ENCODE data around the gene SSTR4.

DNA sequence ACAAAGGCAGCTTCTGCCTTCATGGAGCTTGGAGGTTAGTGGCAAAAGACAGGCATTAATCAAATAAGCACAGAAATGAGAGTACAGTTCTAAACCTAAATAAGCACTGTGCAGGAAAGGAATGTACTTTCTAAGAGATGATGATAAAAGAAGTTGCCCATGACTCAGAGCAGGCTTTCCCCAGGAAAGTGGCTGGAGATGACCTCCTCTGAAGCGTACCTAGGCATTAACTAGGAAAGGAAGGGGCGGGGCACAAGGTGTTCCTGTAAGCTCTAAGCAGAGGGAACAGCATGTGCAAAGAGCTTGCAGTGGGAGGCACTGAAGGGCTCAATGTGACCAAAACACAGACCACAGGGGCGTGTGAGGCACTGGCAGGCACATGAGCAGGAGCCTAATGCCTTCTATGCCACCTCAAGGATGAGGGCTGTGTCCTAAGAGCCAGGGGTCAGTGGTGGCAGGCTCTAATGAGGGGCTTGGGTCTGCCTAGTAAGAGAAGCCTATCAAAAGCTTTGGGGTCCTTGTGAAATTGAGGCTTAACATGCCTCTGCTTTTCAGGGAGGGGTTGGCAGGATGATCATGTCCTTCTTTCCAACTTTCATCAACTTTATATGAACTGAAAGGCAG lies 4.9 kb downstream of the SSTR4 start:
- TF ChIP-seq, protein P1, sequence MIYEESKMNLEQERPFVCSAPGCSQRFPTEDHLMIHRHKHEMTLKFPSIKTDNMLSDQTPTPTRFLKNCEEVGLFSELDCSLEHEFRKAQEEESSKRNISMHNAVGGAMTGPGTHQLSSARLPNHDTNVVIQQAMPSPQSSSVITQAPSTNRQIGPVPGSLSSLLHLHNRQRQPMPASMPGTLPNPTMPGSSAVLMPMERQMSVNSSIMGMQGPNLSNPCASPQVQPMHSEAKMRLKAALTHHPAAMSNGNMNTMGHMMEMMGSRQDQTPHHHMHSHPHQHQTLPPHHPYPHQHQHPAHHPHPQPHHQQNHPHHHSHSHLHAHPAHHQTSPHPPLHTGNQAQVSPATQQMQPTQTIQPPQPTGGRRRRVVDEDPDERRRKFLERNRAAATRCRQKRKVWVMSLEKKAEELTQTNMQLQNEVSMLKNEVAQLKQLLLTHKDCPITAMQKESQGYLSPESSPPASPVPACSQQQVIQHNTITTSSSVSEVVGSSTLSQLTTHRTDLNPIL (CRISPR knock-in tag; IDR thresholded peaks at IDR 0.05; ENCODE audit: low read depth): no peak
- TF ChIP-seq RARB (CRISPR knock-in tag; IDR thresholded peaks at IDR 0.05) (no peak), ZNF8 (CRISPR knock-in tag; IDR thresholded peaks at IDR 0.05) (no peak), CSDC2 (CRISPR knock-in tag; IDR thresholded peaks at IDR 0.05) (no peak), ARNTL (CRISPR knock-in tag; IDR thresholded peaks at IDR 0.05; ENCODE audit: borderline replicate concordance, low read depth) (no peak)
